ENCODE data around the gene ME3.

Gene ME3

DNA sequence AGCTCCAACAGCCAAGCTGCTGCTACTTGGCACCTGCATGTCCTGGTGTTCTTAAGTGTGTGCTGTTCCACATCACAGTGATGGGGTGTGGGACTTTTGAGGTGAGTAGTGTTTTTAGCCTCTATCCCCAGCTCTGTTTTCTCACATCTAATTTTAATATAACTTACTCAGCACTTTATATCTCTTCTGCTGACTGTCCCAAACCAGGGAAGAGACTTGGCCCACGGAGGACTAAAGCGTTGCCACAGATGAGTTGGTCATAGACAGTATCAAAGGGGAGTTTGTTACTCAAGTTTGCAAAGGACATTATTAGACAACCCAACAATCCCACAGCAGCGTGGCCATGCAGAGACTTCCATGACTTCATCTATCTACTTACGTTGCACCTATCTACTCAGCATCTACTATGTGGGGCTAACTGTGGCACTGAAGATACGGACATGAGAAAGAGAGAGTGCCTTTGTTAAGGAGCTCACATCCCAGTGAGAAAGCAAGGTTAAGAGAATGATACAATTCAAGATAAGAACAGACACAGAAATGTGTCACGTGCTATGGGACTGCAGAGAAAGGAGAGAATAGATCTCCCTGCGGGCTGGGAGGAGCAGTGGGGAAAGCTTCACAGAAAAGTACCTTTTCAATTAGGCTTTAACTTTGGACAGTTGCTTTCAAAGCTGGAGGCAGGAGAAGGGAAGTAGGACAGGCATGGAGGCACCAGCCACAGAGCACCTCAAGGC, 82.4 kb downstream of the ME3 start:
- H3K9me3 ChIP-seq (ENCODE audit: control insufficient read depth, low read length): no peaks in the 10 kb centered on the region
- H3K36me3 ChIP-seq (ENCODE audit: control insufficient read depth, insufficient read depth, low read length): no peaks in the 10 kb centered on the region
- no peaks in the 10 kb centered on the region for H3K27me3 ChIP-seq (ENCODE audit: control insufficient read depth, insufficient read depth, low read length, poor library complexity, severe bottlenecking)
- H3K4me3 ChIP-seq (ENCODE audit: insufficient read depth, low read depth, low read length): no peak overlapping the region
- H3K27ac ChIP-seq (ENCODE audit: insufficient read depth, low read depth, low read length, poor library complexity, severe bottlenecking): peak overlapping the region; percentile 28
- H3K4me1 ChIP-seq (ENCODE audit: control insufficient read depth, insufficient read depth, low read length): peaks cover 55% of the 10 kb centered on the region
- 70 to 74% methylated on average over 7 of the region's 7 CpGs for WGBS, 2 experiments

DNA sequence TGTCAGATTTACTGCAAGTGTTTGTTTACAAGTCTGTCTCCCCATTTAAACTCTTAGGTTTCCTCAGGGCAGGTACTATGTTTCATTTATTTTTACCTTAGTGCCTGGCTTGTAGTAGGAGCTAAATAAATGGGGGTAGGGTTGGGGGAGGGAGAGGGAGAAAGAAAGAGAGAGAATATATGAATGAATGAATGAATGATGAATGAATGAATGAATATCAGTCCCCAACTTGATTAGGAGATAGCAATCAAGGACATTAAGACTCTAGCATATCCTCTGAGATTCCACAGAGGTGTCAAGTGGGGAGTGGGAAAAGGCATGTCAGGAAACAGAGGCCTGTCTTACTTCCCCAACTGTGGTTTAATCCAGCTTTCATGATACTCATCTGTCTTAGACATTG, 83.2 kb downstream of the ME3 start:
- no peaks in the 10 kb centered on the region for H3K9me3 ChIP-seq (ENCODE audit: control insufficient read depth, low read length)
- H3K27ac ChIP-seq (ENCODE audit: insufficient read depth, low read depth, low read length, poor library complexity, severe bottlenecking): peak overlapping the region; percentile 69
- H3K27me3 ChIP-seq (ENCODE audit: control insufficient read depth, insufficient read depth, low read length, poor library complexity, severe bottlenecking): no peaks in the 10 kb centered on the region
- H3K36me3 ChIP-seq (ENCODE audit: control insufficient read depth, insufficient read depth, low read length): no peaks in the 10 kb centered on the region
- no peak overlapping the region for H3K4me3 ChIP-seq (ENCODE audit: insufficient read depth, low read depth, low read length)
- peaks cover 49% of the 10 kb centered on the region for H3K4me1 ChIP-seq (ENCODE audit: control insufficient read depth, insufficient read depth, low read length)

DNA sequence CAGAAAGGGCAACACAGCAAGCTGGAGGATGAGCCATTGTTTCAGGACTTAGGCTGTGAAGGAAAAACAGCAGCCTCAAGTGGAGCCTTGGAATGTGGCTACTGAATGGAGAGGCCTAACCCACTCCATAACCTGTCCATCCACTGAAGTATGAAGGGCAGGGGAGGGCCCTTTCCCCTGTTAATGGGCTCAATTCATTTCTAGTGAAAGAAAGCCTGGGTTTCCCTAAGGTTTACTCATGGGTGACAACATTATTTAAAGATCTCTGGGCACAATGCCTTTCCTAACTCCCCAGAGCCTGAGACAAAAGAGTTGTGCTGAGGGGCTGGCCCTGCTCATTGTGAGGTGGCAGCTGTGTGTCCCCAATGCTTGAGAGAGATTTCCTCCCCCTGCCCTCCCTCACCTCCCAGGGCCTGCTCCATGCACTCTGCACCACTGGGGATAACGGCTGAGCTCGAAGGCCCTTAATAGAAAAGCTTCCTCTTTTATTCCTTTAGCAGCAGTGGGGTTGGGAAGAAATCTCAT, 83.8 kb downstream of the ME3 start:
- H3K27me3 ChIP-seq (ENCODE audit: control insufficient read depth, insufficient read depth, low read length, poor library complexity, severe bottlenecking): no peaks in the 10 kb centered on the region
- WGBS, 2 experiments: 0 to 1% methylated on average over 2 of the region's 2 CpGs
- H3K27ac ChIP-seq (ENCODE audit: insufficient read depth, low read depth, low read length, poor library complexity, severe bottlenecking): peak overlapping the region; percentile 69
- H3K9me3 ChIP-seq (ENCODE audit: control insufficient read depth, low read length): no peaks in the 10 kb centered on the region
- H3K36me3 ChIP-seq (ENCODE audit: control insufficient read depth, insufficient read depth, low read length): no peaks in the 10 kb centered on the region
- peaks cover 49% of the 10 kb centered on the region for H3K4me1 ChIP-seq (ENCODE audit: control insufficient read depth, insufficient read depth, low read length)
- H3K4me3 ChIP-seq (ENCODE audit: insufficient read depth, low read depth, low read length): no peak overlapping the region

DNA sequence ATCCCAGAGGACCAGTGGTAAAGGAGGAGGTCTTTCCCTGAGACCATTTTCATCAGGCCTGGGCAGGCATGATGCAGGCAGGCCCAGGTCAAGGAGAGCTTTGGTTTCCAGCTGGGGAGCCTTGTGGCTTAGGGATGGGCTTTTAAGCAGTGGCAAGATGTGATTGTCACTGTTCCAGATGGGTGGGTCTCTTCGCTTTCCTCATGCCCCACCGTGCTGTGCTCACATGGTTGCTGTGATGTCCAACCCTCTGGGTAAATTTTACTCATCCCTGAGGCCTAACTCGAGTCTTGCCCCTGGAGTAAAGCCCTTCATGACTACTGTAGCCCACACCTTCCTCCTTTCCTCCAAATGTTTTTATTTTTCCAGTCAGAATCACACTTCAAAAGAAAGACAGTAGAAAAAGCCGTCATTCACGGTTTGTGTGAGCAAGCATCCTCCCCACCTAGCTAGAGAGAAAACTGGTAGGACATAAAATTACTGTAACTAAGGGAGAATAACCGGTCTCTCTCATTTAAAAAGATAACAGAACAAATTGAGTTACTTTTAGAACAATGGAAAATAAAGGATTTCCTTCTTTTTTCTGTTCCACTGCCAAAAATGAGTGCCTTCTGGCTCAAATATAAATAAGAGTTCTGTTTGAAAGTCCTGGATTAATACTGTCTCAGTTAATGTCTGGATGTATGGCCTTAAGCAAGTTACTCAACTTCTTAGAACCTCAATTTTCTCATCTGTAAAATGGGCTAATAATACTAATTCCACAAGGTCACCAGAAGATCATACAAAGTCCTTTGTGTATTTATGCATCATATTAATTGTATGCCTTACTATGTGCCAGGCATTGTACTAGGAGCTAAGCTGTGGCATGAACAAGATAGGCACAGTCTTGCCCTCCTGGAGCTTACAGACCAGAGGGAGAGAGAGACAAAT, 84.9 kb downstream of the ME3 start:
- WGBS, 2 experiments: 93 to 98% methylated on average over 6 of the region's 6 CpGs
- Histone ChIP-seq H3K4me3 (ENCODE audit: insufficient read depth, low read depth, low read length) (no peak overlapping the region), H3K36me3 (ENCODE audit: control insufficient read depth, insufficient read depth, low read length) (no peaks in the 10 kb centered on the region), H3K9me3 (ENCODE audit: control insufficient read depth, low read length) (no peaks in the 10 kb centered on the region), H3K27me3 (ENCODE audit: control insufficient read depth, insufficient read depth, low read length, poor library complexity, severe bottlenecking) (no peaks in the 10 kb centered on the region), H3K27ac (ENCODE audit: insufficient read depth, low read depth, low read length, poor library complexity, severe bottlenecking) (peak overlapping the region; percentile 69), H3K4me1 (ENCODE audit: control insufficient read depth, insufficient read depth, low read length) (peaks cover 46% of the 10 kb centered on the region)

DNA sequence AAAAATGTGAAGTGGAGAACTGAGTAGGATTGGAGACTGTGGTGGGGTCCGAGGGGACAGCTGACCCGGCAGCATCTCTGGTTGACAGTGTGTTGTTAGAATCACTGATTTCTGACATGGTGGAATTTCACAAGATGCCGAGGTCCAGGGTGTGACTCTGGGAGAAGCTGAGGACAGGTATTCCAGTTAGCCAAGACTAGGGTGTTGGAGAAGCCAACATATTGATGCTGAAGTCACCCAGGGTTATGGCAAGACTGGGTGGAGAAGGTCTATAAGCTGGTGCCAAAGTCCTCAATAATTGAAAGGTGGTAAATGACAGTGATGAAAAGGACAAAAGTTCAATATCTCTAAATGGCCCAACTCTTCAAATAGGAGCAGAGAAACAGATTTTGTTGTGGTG, 86.1 kb downstream of the ME3 start:
- no peaks in the 10 kb centered on the region for H3K27me3 ChIP-seq (ENCODE audit: control insufficient read depth, insufficient read depth, low read length, poor library complexity, severe bottlenecking)
- WGBS, 2 experiments: 96 to 98% methylated on average over 3 of the region's 3 CpGs
- H3K4me3 ChIP-seq (ENCODE audit: insufficient read depth, low read depth, low read length): no peak overlapping the region
- H3K9me3 ChIP-seq (ENCODE audit: control insufficient read depth, low read length): no peaks in the 10 kb centered on the region
- H3K4me1 ChIP-seq (ENCODE audit: control insufficient read depth, insufficient read depth, low read length): peaks cover 35% of the 10 kb centered on the region
- H3K27ac ChIP-seq (ENCODE audit: insufficient read depth, low read depth, low read length, poor library complexity, severe bottlenecking): no peak overlapping the region
- no peaks in the 10 kb centered on the region for H3K36me3 ChIP-seq (ENCODE audit: control insufficient read depth, insufficient read depth, low read length)

DNA sequence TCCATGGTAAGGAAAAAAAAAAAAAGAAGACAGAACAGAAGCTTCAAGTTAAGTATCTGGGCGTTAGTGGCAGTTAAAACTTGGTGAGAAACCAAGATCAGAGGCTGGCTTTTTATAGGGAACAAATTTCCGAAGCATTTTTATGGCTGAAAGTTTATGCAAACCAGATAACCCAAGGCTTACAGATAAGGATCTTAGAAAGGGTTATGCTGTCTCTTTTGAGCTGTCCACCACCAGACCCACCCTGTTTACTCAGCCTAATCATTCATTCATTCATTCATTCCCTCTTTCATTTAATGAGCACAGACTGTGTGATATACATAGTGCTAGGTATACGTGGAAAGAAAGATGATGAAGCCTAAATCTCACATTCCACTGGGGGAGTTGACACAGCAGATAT, 89.5 kb downstream of the ME3 start:
- Histone ChIP-seq H3K4me1 (ENCODE audit: control insufficient read depth, insufficient read depth, low read length) (peaks cover 9% of the 10 kb centered on the region), H3K27me3 (ENCODE audit: control insufficient read depth, insufficient read depth, low read length, poor library complexity, severe bottlenecking) (no peaks in the 10 kb centered on the region), H3K36me3 (ENCODE audit: control insufficient read depth, insufficient read depth, low read length) (no peaks in the 10 kb centered on the region), H3K4me3 (ENCODE audit: insufficient read depth, low read depth, low read length) (no peak overlapping the region), H3K9me3 (ENCODE audit: control insufficient read depth, low read length) (no peaks in the 10 kb centered on the region), H3K27ac (ENCODE audit: insufficient read depth, low read depth, low read length, poor library complexity, severe bottlenecking) (no peak overlapping the region)
- WGBS, 2 experiments: 84 to 87% methylated on average over 3 of the region's 3 CpGs

DNA sequence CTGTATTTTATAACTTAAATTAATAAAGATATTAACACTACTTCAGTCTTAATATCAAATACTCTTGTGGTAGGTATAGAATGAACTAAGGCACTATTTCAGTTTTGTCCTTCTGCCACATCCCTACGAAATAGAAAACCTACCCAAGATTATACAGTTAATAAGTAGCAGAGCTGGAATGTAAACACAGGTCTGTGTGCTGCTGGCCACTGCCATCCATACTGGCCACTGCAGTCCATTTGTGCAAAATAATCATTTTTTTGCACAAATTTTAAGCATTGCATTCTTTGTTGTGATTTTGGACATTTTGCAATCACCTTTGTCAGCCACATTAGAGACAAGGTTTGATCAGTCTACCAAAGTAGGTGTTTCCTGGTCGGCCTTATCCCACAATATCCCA, 91.9 kb downstream of the ME3 start:
- peaks cover 17% of the 10 kb centered on the region for H3K4me1 ChIP-seq (ENCODE audit: control insufficient read depth, insufficient read depth, low read length)
- 97 to 100% methylated on average over 2 of the region's 2 CpGs for WGBS, 2 experiments
- no peaks in the 10 kb centered on the region for H3K36me3 ChIP-seq (ENCODE audit: control insufficient read depth, insufficient read depth, low read length)
- H3K9me3 ChIP-seq (ENCODE audit: control insufficient read depth, low read length): no peaks in the 10 kb centered on the region
- no peak overlapping the region for H3K27ac ChIP-seq (ENCODE audit: insufficient read depth, low read depth, low read length, poor library complexity, severe bottlenecking)
- H3K27me3 ChIP-seq (ENCODE audit: control insufficient read depth, insufficient read depth, low read length, poor library complexity, severe bottlenecking): no peaks in the 10 kb centered on the region
- H3K4me3 ChIP-seq (ENCODE audit: insufficient read depth, low read depth, low read length): no peak overlapping the region

DNA sequence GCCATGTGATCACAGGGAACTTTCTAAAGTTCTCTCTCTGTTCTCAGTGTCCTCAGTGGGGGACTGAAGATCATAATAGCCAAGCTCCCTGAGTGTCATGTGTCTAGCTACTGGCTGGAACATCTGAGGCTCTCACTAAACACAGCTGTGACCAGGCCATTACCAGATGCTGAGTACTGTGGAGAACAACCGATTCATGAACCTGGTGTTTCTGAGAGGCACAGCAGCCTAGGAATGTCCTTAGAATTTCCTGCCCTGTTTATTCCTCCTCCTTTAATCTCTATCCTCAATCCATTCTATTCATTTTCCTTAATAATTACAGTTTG, 93.0 kb downstream of the ME3 start:
- H3K27me3 ChIP-seq (ENCODE audit: control insufficient read depth, insufficient read depth, low read length, poor library complexity, severe bottlenecking): no peaks in the 10 kb centered on the region
- no peaks in the 10 kb centered on the region for H3K9me3 ChIP-seq (ENCODE audit: control insufficient read depth, low read length)
- no peaks in the 10 kb centered on the region for H3K36me3 ChIP-seq (ENCODE audit: control insufficient read depth, insufficient read depth, low read length)
- peaks cover 17% of the 10 kb centered on the region for H3K4me1 ChIP-seq (ENCODE audit: control insufficient read depth, insufficient read depth, low read length)
- 88 to 91% methylated on average over 1 of the region's 1 CpG for WGBS, 2 experiments
- no peak overlapping the region for H3K4me3 ChIP-seq (ENCODE audit: insufficient read depth, low read depth, low read length)
- H3K27ac ChIP-seq (ENCODE audit: insufficient read depth, low read depth, low read length, poor library complexity, severe bottlenecking): no peak overlapping the region

DNA sequence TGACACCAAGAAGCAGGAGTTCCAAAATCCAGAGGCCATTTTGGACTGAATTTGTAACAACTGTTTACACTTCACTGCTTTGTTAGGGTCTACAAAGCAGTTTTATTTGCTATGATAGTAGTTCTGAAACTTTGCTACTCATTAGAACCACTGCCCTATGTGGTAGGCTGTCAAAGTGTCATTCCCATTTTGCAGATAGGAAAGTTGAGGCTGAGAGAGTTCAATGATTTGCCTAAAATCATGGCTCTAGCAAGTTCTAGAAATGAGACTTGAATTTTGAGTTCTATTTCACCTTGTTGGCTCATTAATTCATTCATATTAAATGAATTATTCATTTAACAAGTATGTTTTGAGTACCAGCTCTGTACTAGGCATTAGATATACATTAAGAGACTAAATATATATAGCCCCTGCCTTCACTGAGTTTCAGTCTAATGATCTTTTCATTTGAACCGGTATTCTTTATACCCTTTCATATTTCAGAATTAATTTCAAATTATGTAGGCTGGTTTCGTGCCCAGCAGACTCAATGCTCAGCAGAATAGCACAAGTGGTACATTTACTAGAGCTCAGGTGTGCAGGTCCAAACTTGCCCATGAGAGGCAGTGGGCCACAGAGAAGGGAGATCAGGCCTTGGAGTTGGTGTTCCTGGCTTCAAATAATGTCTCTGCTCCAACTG, 93.5 kb downstream of the ME3 start:
- Histone ChIP-seq H3K4me3 (ENCODE audit: insufficient read depth, low read depth, low read length) (no peak overlapping the region), H3K27me3 (ENCODE audit: control insufficient read depth, insufficient read depth, low read length, poor library complexity, severe bottlenecking) (no peaks in the 10 kb centered on the region), H3K36me3 (ENCODE audit: control insufficient read depth, insufficient read depth, low read length) (no peaks in the 10 kb centered on the region), H3K27ac (ENCODE audit: insufficient read depth, low read depth, low read length, poor library complexity, severe bottlenecking) (no peak overlapping the region), H3K4me1 (ENCODE audit: control insufficient read depth, insufficient read depth, low read length) (peaks cover 17% of the 10 kb centered on the region), H3K9me3 (ENCODE audit: control insufficient read depth, low read length) (no peaks in the 10 kb centered on the region)
- WGBS, 2 experiments: 99 to 100% methylated on average over 2 of the region's 2 CpGs

Measured in ectodermal cell (in vitro differentiated cells).